ENCODE results near the gene ARHGEF38. TPM values are rescaled to one million over a fixed set of nuclear protein-coding genes. Genes with fewer than 3 reads are reported as not detected.
"Not testable (repeated sequence)": the region's sequence is repeated elsewhere in the genome, so short reads cannot be mapped to it uniquely, and the experiment has no call there.

Gene ARHGEF38
- total RNA-seq, 1 donor from 2014 or later, result 0.23 TPM

GRCh38 chr4:105605493-105605892 lies 53.1 kb downstream of the ARHGEF38 start:
- ATAC-seq (no peak), DNase-seq (ENCODE audit: low spot score) (no peak)

- no peak for ATAC-seq
- DNase-seq (ENCODE audit: low spot score), result no peak
Measured at GRCh38 chr4:105607876-105608275, 55.5 kb downstream of the ARHGEF38 start.

- DNase-seq (ENCODE audit: low spot score); ATAC-seq: not testable (repeated sequence)
Measured at GRCh38 chr4:105609819-105610218, 57.4 kb downstream of the ARHGEF38 start.

GRCh38 chr4:105613306-105613705 lies 60.9 kb downstream of the ARHGEF38 start:
- DNase-seq (ENCODE audit: low spot score) (no peak), ATAC-seq (no peak)

GRCh38 chr4:105619188-105619931 lies 66.9 kb downstream of the ARHGEF38 start:
- ATAC-seq, result peak; percentile 89
- peak; percentile 89 for DNase-seq (ENCODE audit: low spot score)

GRCh38 chr4:105620640-105621323 lies 68.4 kb downstream of the ARHGEF38 start:
- DNase-seq (ENCODE audit: low spot score) (no peak), ATAC-seq (no peak)

GRCh38 chr4:105622269-105622668 lies 69.8 kb downstream of the ARHGEF38 start:
- DNase-seq (ENCODE audit: low spot score) (no peak), ATAC-seq (peak; percentile 30)

GRCh38 chr4:105623099-105623498 lies 70.7 kb downstream of the ARHGEF38 start:
- DNase-seq (ENCODE audit: low spot score) (no peak), ATAC-seq (no peak)

GRCh38 chr4:105624530-105624929 lies 72.1 kb downstream of the ARHGEF38 start:
- DNase-seq (ENCODE audit: low spot score) (peak; percentile 69), ATAC-seq (peak; percentile 93)

GRCh38 chr4:105625214-105625613 lies 72.8 kb downstream of the ARHGEF38 start:
- ATAC-seq (no peak), DNase-seq (ENCODE audit: low spot score) (no peak)

GRCh38 chr4:105626846-105627245 lies 74.4 kb downstream of the ARHGEF38 start:
- DNase-seq (ENCODE audit: low spot score) (no peak), ATAC-seq (no peak)

- no peak for DNase-seq (ENCODE audit: low spot score)
- no peak for ATAC-seq
Measured at GRCh38 chr4:105627620-105628019, 75.2 kb downstream of the ARHGEF38 start.

GRCh38 chr4:105630670-105631655 lies 78.5 kb downstream of the ARHGEF38 start:
- ATAC-seq, result no peak
- DNase-seq (ENCODE audit: low spot score), result no peak

GRCh38 chr4:105631818-105632400 lies 79.5 kb downstream of the ARHGEF38 start:
- no peak for DNase-seq (ENCODE audit: low spot score)
- peak; percentile 61 for ATAC-seq

- ATAC-seq (no peak), DNase-seq (ENCODE audit: low spot score) (no peak)
Measured at GRCh38 chr4:105632599-105632998, 80.2 kb downstream of the ARHGEF38 start.

GRCh38 chr4:105633241-105633640 lies 80.8 kb downstream of the ARHGEF38 start:
- ATAC-seq (no peak), DNase-seq (ENCODE audit: low spot score) (no peak)

- no peak for ATAC-seq
- no peak for DNase-seq (ENCODE audit: low spot score)
Measured at GRCh38 chr4:105634402-105635080, 82.1 kb downstream of the ARHGEF38 start.

GRCh38 chr4:105637408-105638176 lies 85.2 kb downstream of the ARHGEF38 start:
- ATAC-seq (peak; percentile 80), DNase-seq (ENCODE audit: low spot score) (peak; percentile 71)

- ATAC-seq (no peak), DNase-seq (ENCODE audit: low spot score) (no peak)
Measured at GRCh38 chr4:105641845-105642244, 89.4 kb downstream of the ARHGEF38 start.

All from left lobe of liver (tissue), 2 donors.